ENCODE data around the gene DRD2. TPM values are rescaled to one million over a fixed set of nuclear protein-coding genes. Genes with fewer than 3 reads are reported as not detected.

Gene DRD2
- total RNA-seq, 1 experiment from 2014 or later = 0.44 TPM

GRCh38 chr11:113446938-113447337 is 28.3 kb downstream of the DRD2 start:
- H4K8ac ChIP-seq (replicated peaks; ENCODE audit: insufficient read length, low read depth, low read length) = no peak overlapping the region
- H3K79me2 ChIP-seq (ENCODE audit: insufficient read depth, low read length) = no peaks in the 10 kb centered on the region
- no peaks in the 10 kb centered on the region for H3K4me1 ChIP-seq (ENCODE audit: insufficient read depth, low read length)
- Mint-ChIP-seq H3K4me1 (peaks cover 1 to 4% of the 10 kb centered on the region in 2 experiments; a peak in 1 of 4 replicates), H3K4me3 (no peak overlapping the region), H3K9me3 (no peaks in the 10 kb centered on the region), H3K36me3 (ENCODE audit: insufficient read depth in 1 of 3, low read depth in 3 of 3) (no peaks in the 10 kb centered on the region), H3K27me3 (ENCODE audit: low read depth) (peaks cover 4% of the 10 kb centered on the region), H3K27ac (no peak overlapping the region)
- H3T11ph ChIP-seq (ENCODE audit: low read length) = no peak overlapping the region
- no peaks in the 10 kb centered on the region for H3K79me1 ChIP-seq (ENCODE audit: insufficient read depth, low read depth, low read length, poor library complexity, severe bottlenecking)
- no peak overlapping the region for H3K4me2 ChIP-seq (ENCODE audit: insufficient read depth, insufficient read length, low read length)
- H3K9ac ChIP-seq (ENCODE audit: extremely low read depth, insufficient read length, low read length) = no peak overlapping the region
- H4K91ac ChIP-seq (ENCODE audit: insufficient read length, low read depth, low read length) = no peak overlapping the region
- TF ChIP-seq CTCF (conservative IDR thresholded peaks at IDR 0.05) = no peak
- no peak overlapping the region for H3K4ac ChIP-seq (ENCODE audit: low read depth, low read length)
- no peaks in the 10 kb centered on the region for H3K23me2 ChIP-seq (ENCODE audit: insufficient read length, low read depth, low read length, poor library complexity, severe bottlenecking)
- no peaks in the 10 kb centered on the region for H4K20me1 ChIP-seq (ENCODE audit: control insufficient read depth, insufficient read depth, insufficient read length)
- DNase-seq = no peak
- no peak overlapping the region for H2BK12ac ChIP-seq (ENCODE audit: insufficient read length, low read depth, low read length)
- H2BK15ac ChIP-seq (ENCODE audit: low read depth, low read length) = no peak overlapping the region
- H3K23ac ChIP-seq (ENCODE audit: insufficient read length, low read depth, low read length) = no peak overlapping the region
- no peak overlapping the region for H3K14ac ChIP-seq (ENCODE audit: insufficient read depth, low read length)
- no peak overlapping the region for H3K27ac ChIP-seq (ENCODE audit: insufficient read length, low read depth, low read length)
- no peaks in the 10 kb centered on the region for H3K9me3 ChIP-seq (ENCODE audit: control insufficient read depth, low read depth, low read length)
- WGBS (ENCODE audit: extremely low coverage, insufficient read length, low lambda C conversion rate) = no CpG with 5 or more reads among the region's 6 CpGs
- H3K18ac ChIP-seq (ENCODE audit: insufficient read length, low read depth, low read length) = no peak overlapping the region
- H3K27me3 ChIP-seq (ENCODE audit: insufficient read depth, low read length) = no peaks in the 10 kb centered on the region
- no peak overlapping the region for H2AK5ac ChIP-seq (ENCODE audit: insufficient read length, low read length)
- no peak overlapping the region for H3K56ac ChIP-seq (ENCODE audit: insufficient read length, low read depth, low read length)
- H2AFZ ChIP-seq (ENCODE audit: low read length) = no peak overlapping the region
- no peak overlapping the region for H2BK120ac ChIP-seq (ENCODE audit: low read depth, low read length, poor library complexity, severe bottlenecking)
- no peak overlapping the region for H4K5ac ChIP-seq (ENCODE audit: insufficient read length, low read depth, low read length)
- no peak overlapping the region for H2BK5ac ChIP-seq (ENCODE audit: insufficient read length, low read length)
- H2BK20ac ChIP-seq (ENCODE audit: low read depth, low read length, poor library complexity, severe bottlenecking) = no peak overlapping the region

All from H9 (cell line).